HepG2 (cell line): ENCODE results near the gene LIPC. TPM values are rescaled to one million over a fixed set of nuclear protein-coding genes. Genes with fewer than 3 reads are reported as not detected.

ENCODE experiments used
- ATAC-seq: fragments of 200-7000 bp; cut with Tn5 transposase; 3 replicates; pipeline ENCODE4 v1.9.1; 2020; ENCODE audit warnings: mild to moderate bottlenecking, moderate library complexity
- BruUV-seq: library from RNA; stranded (reverse); fragments of 400-500 nt; replicated peaks from 2 replicates; lab custom pipeline; 2021; lab: Mats Ljungman, UMichigan
- CTCF ChIA-PET: fragments of 300-600 bp; formaldehyde crosslinking; extraction: SDS; loops from one replicate; lab custom pipeline; 2021; ENCODE audit warnings: low total read pairs, inconsistent platforms, low intra/inter-chr PET ratio; lab: Yijun Ruan, JAX
- POLR2A ChIA-PET: fragments of 350-600 bp; sonication (Branson Sonifier 250); formaldehyde crosslinking; loops from one replicate; lab custom pipeline; 2020; ENCODE audit warnings: antibody characterized with exemption, inconsistent platforms; lab: Yijun Ruan, JAX
- DNase-seq: peaks from one replicate; pipeline ENCODE4 v3.0.0-alpha.2; 2015; ENCODE audit warnings: low spot score
- FAIRE-seq: peaks from 3 replicates; lab custom pipeline; 2011; peaks lifted over from hg19 to GRCh38; lab: Jason Lieb, UNC
- H2AFZ ChIP-seq: one replicate; pipeline ENCODE4 v1.6.1; 2011; ENCODE audit warnings: low read length, inconsistent platforms
- H3K27ac ChIP-seq: fragments of 300-600 bp; 3 replicates; pipeline ENCODE4 v1.8.0; 2011; ENCODE audit warnings: mixed run types, mild to moderate bottlenecking, mixed read lengths, low read length, inconsistent platforms; ENCODE audit not compliant: insufficient read depth; ENCODE audit errors: extremely low read length
- H3K27me3 ChIP-seq, 2 experiments: fragments of 200-600 bp in 1 of 2; 2 replicates in 1 of 2; 3 replicates in 1 of 2; pipeline versions ENCODE4 v1.6.0 to v1.8.0; 2011; ENCODE audit warnings: low read length in 2 of 2, mild to moderate bottlenecking in 2 of 2, moderate library complexity in 2 of 2, inconsistent platforms in 1 of 2; ENCODE audit not compliant: insufficient read depth in 2 of 2, control insufficient read depth in 1 of 2
- H3K36me3 ChIP-seq, 2 experiments: fragments of 200-600 bp in 1 of 2; replicated peaks in 1 of 2; 2 replicates in 1 of 2; 3 replicates in 1 of 2; pipeline versions ENCODE4 v1.5.1 to v1.8.0; 2011; ENCODE audit warnings: low read length in 2 of 2, inconsistent platforms in 1 of 2; ENCODE audit not compliant: insufficient read depth in 2 of 2, control insufficient read depth in 1 of 2
- H3K4me1 ChIP-seq: 2 replicates; pipeline ENCODE4 v1.5.1; 2012; ENCODE audit warnings: low read length, inconsistent platforms; ENCODE audit not compliant: insufficient read depth
- H3K4me2 ChIP-seq: 2 replicates; pipeline ENCODE4 v1.6.0; 2011; ENCODE audit warnings: low read depth, low read length, inconsistent platforms
- H3K4me3 ChIP-seq, 3 experiments: fragments of 200-600 bp in 1 of 3; sonication (generic), shearing (Covaris generic) in 1 of 3; replicated peaks in 1 of 3; 2 replicates each; pipeline ENCODE4 v1.5.1; 2011 to 2016; ENCODE audit warnings: low read length in 3 of 3, inconsistent platforms in 2 of 3, low read depth in 2 of 3, mild to moderate bottlenecking in 2 of 3, control low read depth in 1 of 3, mixed read lengths in 1 of 3; ENCODE audit not compliant: insufficient read depth in 1 of 3
- H3K79me2 ChIP-seq: one replicate; pipeline ENCODE4 v1.6.1; 2011; ENCODE audit warnings: low read length, inconsistent platforms; ENCODE audit not compliant: insufficient read depth
- H3K9ac ChIP-seq: 2 replicates; pipeline ENCODE4 v1.6.0; 2011; ENCODE audit warnings: mild to moderate bottlenecking, low read depth, low read length, inconsistent platforms; ENCODE audit not compliant: insufficient read depth
- H3K9me3 ChIP-seq: 2 replicates; pipeline ENCODE4 v1.5.1; 2012; ENCODE audit warnings: mild to moderate bottlenecking, low read length
- H4K20me1 ChIP-seq: 2 replicates; pipeline ENCODE4 v1.6.0; 2011; ENCODE audit warnings: inconsistent platforms, mild to moderate bottlenecking, low read length, moderate library complexity; ENCODE audit not compliant: insufficient read depth
- AKNA ChIP-seq: sonication (generic); formaldehyde crosslinking; IDR thresholded peaks from 2 replicates; pipeline ENCODE4 v1.4.0; 2020; ENCODE audit warnings: missing genetic modification reagents, borderline replicate concordance
- ETV6 ChIP-seq: sonication (generic); formaldehyde crosslinking; conservative IDR thresholded peaks from 2 replicates; pipeline ENCODE4 v1.4.0; 2020; ENCODE audit warnings: missing genetic modification reagents
- KDM1A ChIP-seq: IDR thresholded peaks from 2 replicates; pipeline ENCODE4 v1.6.1; 2016; ENCODE audit warnings: missing compliant biosample characterization
- NFKBIZ ChIP-seq: IDR thresholded peaks from 2 replicates; pipeline ENCODE4 v1.6.1; 2018; ENCODE audit warnings: missing genetic modification reagents, missing compliant biosample characterization
- NRL ChIP-seq: sonication (generic); formaldehyde crosslinking; IDR thresholded peaks from 2 replicates; pipeline ENCODE4 v1.5.0; 2020; ENCODE audit warnings: missing genetic modification reagents, mild to moderate bottlenecking, moderate library complexity, borderline replicate concordance
- PAF1 ChIP-seq: IDR thresholded peaks from 2 replicates; pipeline ENCODE4 v1.6.1; 2016; ENCODE audit warnings: missing genetic modification reagents, missing compliant biosample characterization
- PAX8 ChIP-seq: sonication (generic); formaldehyde crosslinking; IDR thresholded peaks from 2 replicates; pipeline ENCODE4 v1.8.0; 2022; ENCODE audit warnings: mild to moderate bottlenecking, missing genetic modification reagents, borderline replicate concordance
- PCBP2 ChIP-seq: fragments of 200-400 bp; formaldehyde crosslinking; optimal IDR thresholded peaks from 2 replicates; pipeline ENCODE3; 2018; ENCODE audit warnings: low read length, low read depth; ENCODE audit not compliant: poor library complexity, severe bottlenecking
- PLSCR1 ChIP-seq: sonication (generic); formaldehyde crosslinking; IDR thresholded peaks from 2 replicates; pipeline ENCODE4 v1.5.0; 2020; ENCODE audit warnings: missing genetic modification reagents, mild to moderate bottlenecking, borderline replicate concordance
- POLR2A ChIP-seq, 2 experiments: IDR thresholded peaks; 2 replicates each; pipeline ENCODE4 v1.6.1; 2011; ENCODE audit warnings: low read depth in 2 of 2, low read length in 2 of 2, mild to moderate bottlenecking in 1 of 2, moderate library complexity in 1 of 2; ENCODE audit not compliant: insufficient read depth in 1 of 2
- RAD21 ChIP-seq: fragments of 450-650 bp; formaldehyde crosslinking; IDR thresholded peaks from 2 replicates; pipeline ENCODE4 v1.5.0; 2020; ENCODE audit warnings: mild to moderate bottlenecking
- SRY ChIP-seq: sonication (generic); formaldehyde crosslinking; IDR thresholded peaks from 2 replicates; pipeline ENCODE4 v1.8.0; 2022; ENCODE audit warnings: mild to moderate bottlenecking, missing genetic modification reagents
- STAT5B ChIP-seq: sonication (generic); formaldehyde crosslinking; IDR thresholded peaks from 2 replicates; pipeline ENCODE4 v1.4.0; 2020; ENCODE audit warnings: missing genetic modification reagents
- XBP1 ChIP-seq: sonication (generic); formaldehyde crosslinking; IDR thresholded peaks from 2 replicates; pipeline ENCODE4 v1.5.0; 2020; ENCODE audit warnings: missing genetic modification reagents
- ZNF512B ChIP-seq: sonication (generic); formaldehyde crosslinking; IDR thresholded peaks from 2 replicates; pipeline ENCODE4 v1.5.1; 2020; ENCODE audit warnings: missing genetic modification reagents, mild to moderate bottlenecking, borderline replicate concordance
- WGBS: methylation state at CpG from one replicate; pipeline ENCODE4 v1.1.6; 2017; ENCODE audit warnings: low lambda C conversion rate; 5-methylcytosine and 5-hydroxymethylcytosine counted together
- in situ Hi-C: cut with HindIII; loops from 2 replicates; pipeline ENCODE4 v1.10.0; 2017; ENCODE audit warnings: low pct_unique_long_range_greater_than_20kb; ENCODE audit not compliant: extremely low pct_ligation_motif_present
- intact Hi-C: fragments of 100-400 bp; cut with micrococcal nuclease; formaldehyde crosslinking; loops from one replicate; pipeline ENCODE4 v1.10.0; 2022; ENCODE audit not compliant: unreplicated experiment
- polyA plus RNA-seq, 8 experiments: library from polyadenylated mRNA; depleted of rRNA in 3 of 8; stranded (reverse) in 7 of 8; unstranded in 1 of 8; fragments of >200 nt; fragmentation: Illumina TruSeq in 4 of 8; extraction: Trizol in 4 of 8; gene quantifications; 2 replicates each; pipeline versions ENCODE4 v1.2.1 to v1.2.3, GENCODE V29; 2011 to 2016; ENCODE audit warnings: low read depth in 4 of 8, missing spikeins in 1 of 8, mixed read lengths in 1 of 8; ENCODE audit not compliant: insufficient read depth in 1 of 8
- total RNA-seq, 5 experiments: library from RNA; depleted of rRNA; stranded (reverse); fragments of >200 nt; fragmentation: Illumina TruSeq; extraction: Trizol; gene quantifications; 2 replicates each; pipeline ENCODE4 v1.2.3, GENCODE V29; 2016; ENCODE audit warnings: low read depth in 1 of 5

The LIPC gene
- total and polyA plus RNA-seq, 2 of the 13 experiments (the other 11 are each of a cell fraction or from before 2014, with no cell fraction given) = 26.0 to 38.0 TPM

- Histone ChIP-seq H3K4me3 (no peak overlapping the region), H3K27me3 (no peaks in the 10 kb centered on the region), H3K9me3 (peaks cover 6% of the 10 kb centered on the region; the same call in 1 of the 2 replicates), H2AFZ (no peak overlapping the region), H4K20me1 (no peaks in the 10 kb centered on the region), H3K79me2 (no peaks in the 10 kb centered on the region), H3K27ac (no peak overlapping the region), H3K36me3 (no peaks in the 10 kb centered on the region), H3K4me1 (peaks cover 6% of the 10 kb centered on the region; the same call in 1 of the 2 replicates), H3K4me2 (no peak overlapping the region), H3K9ac (no peak overlapping the region)
- no TSS peak for BruUV-seq
- intact Hi-C loops (no loop called here), in situ Hi-C loops (no loop called here)
- ChIA-PET CTCF (no interaction called here), POLR2A (interaction anchor here (2.8 kb wide), 1 partner anchor 10 kb away, joined by 13 read pairs; no protein-coding TSS in a partner anchor)
- FAIRE-seq (no peak), DNase-seq (no peak), ATAC-seq (no peak)
- WGBS = 99% methylated on average over 4 of the region's 4 CpGs
- TF ChIP-seq AKNA (CRISPR knock-in tag) (no peak), SRY (CRISPR knock-in tag) (no peak), PCBP2 (no peak), POLR2A (IDR thresholded peaks at IDR 0.05; ENCODE audit: insufficient read depth in 1 of 2, low read depth in 2 of 2, low read length in 2 of 2) (no peak), RAD21 (CRISPR knock-in tag) (no peak), KDM1A (CRISPR knock-in tag) (no peak), PAX8 (CRISPR knock-in tag) (no peak), ETV6 (CRISPR knock-in tag) (no peak), NFKBIZ (no peak), PAF1 (CRISPR knock-in tag) (no peak), PLSCR1 (CRISPR knock-in tag) (no peak), STAT5B (CRISPR knock-in tag) (no peak), NRL (no peak), XBP1 (CRISPR knock-in tag) (no peak), ZNF512B (no peak)
Observed at GRCh38 chr15:58487041-58487723, 55.4 kb downstream of the LIPC start.
